D341Med (cell line): Measurements from ENCODE around the gene TFDP1.

Source experiments
- DNase-seq: peaks from one replicate; pipeline ENCODE4 v3.0.0; 2012; ENCODE audit warnings: low spot score

Gene TFDP1

GRCh38 chr13:113598081-113598410 is 13.5 kb downstream of the TFDP1 start:
- DNase-seq: no peak

- DNase-seq: no peak
Observed at GRCh38 chr13:113598481-113598880, 13.9 kb downstream of the TFDP1 start.

DNA sequence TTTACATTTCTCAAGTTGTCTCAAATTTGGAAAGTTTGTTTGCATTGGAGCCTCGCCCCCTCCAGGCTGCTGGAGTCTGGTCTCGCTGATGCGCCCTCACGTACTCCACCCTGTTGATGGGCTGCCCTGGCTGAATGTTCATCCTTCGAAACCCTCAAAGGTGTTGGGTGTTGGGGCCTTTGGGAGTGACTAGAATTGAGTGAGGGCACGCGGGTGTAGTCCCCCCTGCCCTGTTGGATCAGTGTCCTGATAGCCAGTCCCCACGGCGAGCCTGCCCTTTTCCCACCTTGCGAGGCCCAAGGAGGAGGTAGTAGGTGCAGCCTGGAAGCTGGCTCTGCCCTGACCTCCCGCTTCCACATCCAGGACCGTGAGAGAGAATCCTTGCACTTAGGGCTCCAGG is 14.8 kb downstream of the TFDP1 start:
- no peak for DNase-seq

DNA sequence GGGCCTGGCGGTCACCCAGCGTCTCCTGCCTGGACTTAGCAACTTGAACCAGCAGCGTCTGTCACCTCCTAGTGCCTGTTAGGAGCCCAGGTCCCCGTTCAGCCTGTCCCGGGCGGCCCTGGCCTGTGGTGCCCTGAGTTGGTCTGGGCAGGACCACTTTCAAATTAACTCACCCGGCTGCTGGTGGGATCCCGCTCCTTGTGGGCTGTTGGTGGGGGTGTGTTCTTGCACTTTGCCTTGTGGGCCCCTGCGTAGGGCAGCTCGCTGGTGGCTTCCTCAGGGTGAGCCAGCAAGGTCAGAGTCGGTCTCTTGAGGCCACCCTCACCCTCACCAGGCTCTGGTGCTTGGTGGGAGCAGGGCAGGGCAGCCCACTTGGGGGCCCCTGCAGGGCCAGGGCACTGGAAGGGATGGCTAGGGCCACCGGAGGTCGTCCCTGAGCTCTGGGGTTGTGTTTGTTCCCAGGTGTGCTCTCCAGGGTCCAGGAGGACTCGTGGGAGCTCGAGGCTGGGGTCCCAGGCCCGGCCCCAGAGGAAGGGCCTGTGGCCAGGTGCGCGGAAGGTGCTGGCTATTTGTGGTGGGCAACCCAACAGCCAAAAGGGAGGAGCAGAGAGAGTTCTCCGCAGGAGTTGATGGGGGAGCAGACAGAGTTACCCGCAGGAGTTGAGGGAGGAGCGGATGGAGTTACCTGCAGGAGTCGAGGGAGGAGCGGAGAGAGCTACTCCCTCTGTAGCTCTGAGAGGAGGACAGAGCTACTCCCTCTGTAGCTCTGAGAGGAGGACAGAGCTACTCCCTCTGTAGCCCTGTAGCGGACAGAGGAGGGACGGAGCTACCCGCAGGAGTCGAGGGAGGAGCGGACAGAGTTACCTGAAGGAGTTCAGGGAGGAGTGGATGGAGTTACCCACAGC is 16.9 kb downstream of the TFDP1 start:
- no peak for DNase-seq

DNA sequence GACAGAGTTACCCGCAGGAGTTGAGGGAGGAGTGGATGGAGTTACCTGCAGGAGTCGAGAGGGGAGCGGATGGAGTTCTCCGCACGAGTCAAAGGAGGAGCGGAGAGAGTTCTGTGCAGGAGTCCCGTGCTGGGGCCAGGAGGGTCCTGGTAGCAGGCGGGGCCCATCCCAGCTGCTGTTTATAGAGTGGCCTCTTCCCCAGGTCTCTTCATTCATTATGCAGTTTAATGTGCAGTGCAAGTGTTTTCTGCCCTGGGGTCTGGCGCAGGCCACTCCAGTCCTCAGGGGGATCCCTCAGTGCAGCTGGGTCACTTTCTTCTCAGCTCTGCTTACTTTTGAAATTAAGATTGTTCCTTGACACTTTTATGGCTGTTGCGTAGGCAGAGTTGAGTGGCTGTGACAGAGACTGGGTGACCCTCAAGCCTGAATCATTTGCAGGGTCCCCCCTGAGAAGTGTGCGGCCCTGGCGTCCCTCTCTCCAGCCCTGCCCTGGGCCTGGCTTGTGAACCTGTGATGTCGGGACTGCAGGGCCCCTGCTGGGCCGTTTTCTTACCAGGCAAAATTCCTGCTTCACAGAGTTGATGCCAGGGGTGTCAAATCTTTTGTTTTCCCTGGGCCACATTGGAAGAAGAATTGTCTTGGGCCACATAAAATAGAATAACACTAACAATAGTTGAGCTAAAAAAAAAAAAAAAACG is 17.9 kb downstream of the TFDP1 start:
- no peak for DNase-seq

DNA sequence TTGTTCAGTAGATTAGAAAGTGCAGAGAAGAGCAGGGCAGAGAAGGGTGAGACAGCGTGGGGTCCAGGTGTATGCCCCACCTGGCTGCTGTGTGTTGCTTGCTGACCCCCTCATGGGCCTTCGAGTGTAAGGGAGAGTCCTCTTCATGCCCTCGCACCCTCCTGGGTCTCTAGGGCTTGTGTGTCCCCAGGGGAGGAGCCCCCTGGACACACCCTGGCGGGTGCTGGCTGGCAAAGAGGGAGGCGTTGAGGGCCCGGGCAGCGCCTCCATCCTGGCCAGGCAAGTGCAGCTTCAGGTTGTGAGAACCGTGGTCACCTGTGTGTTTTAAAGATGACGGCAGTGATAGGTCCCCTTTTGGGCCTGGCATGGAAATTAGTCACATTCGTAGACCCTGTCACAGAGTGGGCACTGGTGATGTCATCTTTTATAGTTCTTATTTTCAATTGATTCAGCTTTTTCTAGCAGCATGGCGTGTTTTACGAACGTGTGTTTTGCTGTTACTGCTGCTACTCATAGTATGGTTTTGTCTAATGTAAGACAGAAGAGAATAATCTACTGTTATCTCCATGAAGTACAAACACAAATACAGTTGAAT is 18.7 kb downstream of the TFDP1 start:
- no peak for DNase-seq

DNA sequence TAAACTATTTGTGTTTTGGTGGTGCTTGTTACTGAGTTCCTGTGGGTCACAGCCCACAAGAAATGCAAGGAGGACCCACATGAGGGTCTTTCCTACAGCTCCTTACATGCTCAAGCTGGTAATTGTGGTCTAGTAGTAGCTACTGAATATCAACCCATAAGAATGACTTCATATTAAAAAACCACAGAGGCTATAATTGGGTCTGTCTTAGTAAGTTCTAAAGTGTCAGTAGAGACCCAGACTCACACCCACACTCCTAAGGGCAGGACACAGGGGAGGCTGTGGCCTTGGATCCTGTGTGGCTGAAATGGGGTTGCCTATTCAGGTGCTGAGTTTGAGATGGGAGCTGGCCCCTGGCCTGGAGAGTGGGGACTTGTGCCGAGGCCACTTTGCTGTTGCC is 19.6 kb downstream of the TFDP1 start:
- DNase-seq: no peak

GRCh38 chr13:113605461-113605860 is 20.9 kb downstream of the TFDP1 start:
- no peak for DNase-seq

GRCh38 chr13:113605866-113606438 is 21.4 kb downstream of the TFDP1 start:
- DNase-seq: no peak

DNA sequence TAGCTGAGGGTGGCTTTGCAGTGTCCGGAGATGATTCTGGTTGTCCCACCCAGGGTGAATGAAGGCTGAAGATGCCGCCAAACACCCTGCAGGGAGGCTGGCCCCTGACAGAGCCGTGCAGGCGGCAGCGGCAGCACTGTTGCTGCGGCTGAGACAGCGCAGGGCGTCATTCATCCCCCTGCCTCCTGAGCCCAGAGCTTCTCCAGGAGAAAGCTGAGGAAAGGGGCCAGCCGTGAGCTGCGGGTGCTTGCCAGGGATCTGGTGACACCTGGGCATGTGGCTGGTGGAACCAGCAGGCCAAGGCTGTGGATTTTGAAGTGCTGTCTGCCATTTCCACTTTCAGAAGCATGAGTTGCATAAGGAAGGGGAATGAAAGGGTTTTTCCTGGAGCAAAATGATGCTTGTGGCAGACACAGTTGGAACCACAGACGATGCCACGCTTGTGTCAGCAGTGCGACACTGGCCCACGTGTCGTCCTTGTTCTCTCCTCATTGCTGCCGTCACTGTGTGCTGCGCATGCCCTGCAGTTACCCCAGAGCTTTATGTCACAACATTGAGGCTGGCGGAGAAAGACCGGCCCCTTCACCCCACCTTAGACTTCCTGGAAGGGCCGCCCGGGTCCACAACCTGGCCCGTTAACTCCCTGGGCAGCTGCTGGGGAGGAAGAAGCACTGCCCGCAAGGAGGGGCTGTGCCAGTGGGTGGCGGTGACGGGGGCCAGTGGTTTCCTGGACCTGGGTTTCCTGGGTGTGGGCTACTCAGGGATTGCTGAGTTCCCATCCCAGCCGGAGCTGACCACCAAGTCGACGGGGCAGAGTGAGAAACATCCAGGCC is 22.7 kb downstream of the TFDP1 start:
- DNase-seq: no peak

DNA sequence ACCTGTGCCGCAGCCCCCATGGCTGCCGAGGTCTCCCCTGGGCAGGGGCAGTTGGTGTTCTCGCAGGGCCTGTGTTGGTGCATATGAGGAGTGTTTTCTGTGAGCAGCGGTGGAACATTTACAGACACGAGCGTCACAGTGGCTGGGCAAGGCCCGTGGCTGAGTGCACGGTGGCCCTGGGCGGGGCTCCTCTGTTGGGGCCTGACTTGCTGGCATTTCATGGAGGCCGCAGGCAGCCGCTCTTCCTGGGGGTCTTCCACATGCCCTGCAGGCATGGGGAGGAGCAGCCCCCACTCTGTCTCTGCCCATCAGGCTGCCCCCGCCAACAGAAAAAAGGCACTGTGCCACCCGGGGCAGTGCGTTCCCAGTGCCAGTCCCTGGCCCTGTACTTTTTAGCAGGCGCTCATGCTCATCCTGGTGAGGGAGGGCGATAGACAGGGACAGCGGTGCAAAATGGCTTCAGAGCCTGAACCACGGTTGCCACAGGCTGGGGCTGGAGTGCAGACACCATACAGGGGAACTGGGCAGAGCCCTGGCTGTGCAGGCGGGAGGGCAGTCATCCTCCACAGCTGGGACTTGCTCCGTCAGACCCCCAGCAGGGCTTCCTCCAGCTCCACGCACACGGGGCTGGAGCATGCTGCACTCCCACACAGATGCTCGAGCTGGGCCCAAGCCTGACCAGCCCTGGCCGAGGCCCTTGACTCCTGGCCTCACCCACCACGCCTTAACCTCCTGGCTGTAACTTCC is 23.5 kb downstream of the TFDP1 start:
- no peak for DNase-seq

- no peak for DNase-seq
Observed at GRCh38 chr13:113608967-113609533, 24.5 kb downstream of the TFDP1 start.

- no peak for DNase-seq
Observed at GRCh38 chr13:113609616-113610015, 25.1 kb downstream of the TFDP1 start.

GRCh38 chr13:113610266-113610665 is 25.7 kb downstream of the TFDP1 start:
- no peak for DNase-seq

- DNase-seq: no peak
Observed at GRCh38 chr13:113611996-113612395, 27.4 kb downstream of the TFDP1 start.

DNA sequence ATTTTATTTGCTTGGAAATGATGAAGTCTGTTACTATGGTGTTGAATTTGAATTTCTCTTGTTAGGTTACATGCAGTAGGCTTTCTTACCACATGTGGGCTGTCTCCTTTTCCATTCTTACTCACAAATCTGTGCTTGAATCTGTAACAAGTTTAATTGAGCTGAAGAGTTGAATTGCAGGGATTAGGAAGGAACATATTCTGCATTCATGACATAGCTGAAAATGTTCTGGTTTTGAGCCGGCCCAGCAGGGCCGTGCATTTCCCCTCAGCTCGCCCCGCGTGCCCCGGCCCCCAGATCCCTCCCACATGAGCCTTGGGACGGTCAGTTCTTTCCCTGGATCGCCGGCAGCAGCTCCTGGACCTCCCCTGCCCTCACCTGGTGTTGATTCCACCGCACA is 28.1 kb downstream of the TFDP1 start:
- DNase-seq: no peak

GRCh38 chr13:113613789-113614379 is 29.3 kb downstream of the TFDP1 start:
- DNase-seq: no peak

- DNase-seq: no peak
Observed at GRCh38 chr13:113616281-113616906, 31.8 kb downstream of the TFDP1 start.

GRCh38 chr13:113616991-113617749 is 32.6 kb downstream of the TFDP1 start:
- DNase-seq: no peak
